ENCODE data around the gene ATG13.

ATG13 gene

DNA sequence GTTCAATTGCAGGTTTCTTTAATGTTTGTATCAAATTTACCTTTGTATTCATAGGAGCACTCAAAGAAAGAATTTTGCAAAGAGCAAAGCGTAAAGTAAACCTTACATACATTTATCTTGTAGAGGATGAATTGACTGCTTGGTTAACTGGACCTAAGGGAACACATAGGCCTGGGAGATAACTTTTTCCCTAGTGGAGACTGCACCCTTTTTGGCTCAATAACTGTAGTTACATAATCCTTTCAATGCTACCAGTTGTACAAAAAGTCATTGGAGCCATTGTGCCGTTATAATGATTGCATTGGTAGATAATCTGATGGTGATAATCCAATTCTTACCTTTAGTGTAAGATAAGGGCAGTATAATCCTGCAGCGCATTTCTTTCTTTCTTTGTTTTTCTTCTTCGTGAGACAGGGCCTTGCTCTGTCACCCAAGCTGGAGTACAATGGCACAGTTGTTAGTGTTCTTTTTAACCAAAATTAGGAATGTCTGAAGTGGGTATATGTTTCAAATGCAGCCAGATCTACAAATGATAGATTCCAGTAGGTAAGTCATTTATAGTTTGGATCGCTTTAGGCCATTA is 18.3 kb downstream of the ATG13 start:
- no peak for FAIRE-seq
- no peak for DNase-seq (ENCODE audit: insufficient read length, low spot score)

DNA sequence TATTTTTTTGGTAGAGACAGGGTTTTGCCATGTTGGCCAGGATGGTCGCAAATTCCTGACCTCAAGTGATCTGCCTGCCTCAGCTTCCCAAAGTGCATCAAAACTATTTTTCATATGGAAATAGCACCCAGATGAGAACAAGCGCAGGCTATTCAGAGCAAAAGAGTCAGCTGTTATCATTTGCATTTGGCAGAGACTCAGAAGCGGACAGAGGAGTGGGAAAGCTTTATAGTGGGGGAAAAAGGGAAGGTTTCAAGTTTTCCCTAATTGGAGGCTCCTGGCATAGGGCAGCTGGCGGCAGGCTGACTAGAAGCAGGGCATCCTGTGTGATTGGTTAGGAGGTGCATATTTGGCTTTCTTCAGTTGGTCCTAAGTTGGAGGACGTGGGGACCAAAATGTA is 20.2 kb downstream of the ATG13 start:
- TF ChIP-seq, protein P1, sequence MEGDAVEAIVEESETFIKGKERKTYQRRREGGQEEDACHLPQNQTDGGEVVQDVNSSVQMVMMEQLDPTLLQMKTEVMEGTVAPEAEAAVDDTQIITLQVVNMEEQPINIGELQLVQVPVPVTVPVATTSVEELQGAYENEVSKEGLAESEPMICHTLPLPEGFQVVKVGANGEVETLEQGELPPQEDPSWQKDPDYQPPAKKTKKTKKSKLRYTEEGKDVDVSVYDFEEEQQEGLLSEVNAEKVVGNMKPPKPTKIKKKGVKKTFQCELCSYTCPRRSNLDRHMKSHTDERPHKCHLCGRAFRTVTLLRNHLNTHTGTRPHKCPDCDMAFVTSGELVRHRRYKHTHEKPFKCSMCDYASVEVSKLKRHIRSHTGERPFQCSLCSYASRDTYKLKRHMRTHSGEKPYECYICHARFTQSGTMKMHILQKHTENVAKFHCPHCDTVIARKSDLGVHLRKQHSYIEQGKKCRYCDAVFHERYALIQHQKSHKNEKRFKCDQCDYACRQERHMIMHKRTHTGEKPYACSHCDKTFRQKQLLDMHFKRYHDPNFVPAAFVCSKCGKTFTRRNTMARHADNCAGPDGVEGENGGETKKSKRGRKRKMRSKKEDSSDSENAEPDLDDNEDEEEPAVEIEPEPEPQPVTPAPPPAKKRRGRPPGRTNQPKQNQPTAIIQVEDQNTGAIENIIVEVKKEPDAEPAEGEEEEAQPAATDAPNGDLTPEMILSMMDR (IDR thresholded peaks at IDR 0.05; ENCODE audit: insufficient read depth, missing control alignments) = no peak
- no peak for FAIRE-seq

More for the DNA sequence above, 18.3 kb downstream of the ATG13 start:
- TF ChIP-seq, protein P1 (IDR thresholded peaks at IDR 0.05; ENCODE audit: insufficient read depth, missing control alignments) = no peak

GRCh38 chr11:46639197-46639839 is 22.0 kb downstream of the ATG13 start:
- DNase-seq (ENCODE audit: insufficient read length, low spot score) = no peak
- TF ChIP-seq, protein P1 (IDR thresholded peaks at IDR 0.05; ENCODE audit: insufficient read depth, missing control alignments) = no peak
- no peak for FAIRE-seq

More for the DNA sequence above, 20.2 kb downstream of the ATG13 start:
- no peak for DNase-seq (ENCODE audit: insufficient read length, low spot score)

DNA sequence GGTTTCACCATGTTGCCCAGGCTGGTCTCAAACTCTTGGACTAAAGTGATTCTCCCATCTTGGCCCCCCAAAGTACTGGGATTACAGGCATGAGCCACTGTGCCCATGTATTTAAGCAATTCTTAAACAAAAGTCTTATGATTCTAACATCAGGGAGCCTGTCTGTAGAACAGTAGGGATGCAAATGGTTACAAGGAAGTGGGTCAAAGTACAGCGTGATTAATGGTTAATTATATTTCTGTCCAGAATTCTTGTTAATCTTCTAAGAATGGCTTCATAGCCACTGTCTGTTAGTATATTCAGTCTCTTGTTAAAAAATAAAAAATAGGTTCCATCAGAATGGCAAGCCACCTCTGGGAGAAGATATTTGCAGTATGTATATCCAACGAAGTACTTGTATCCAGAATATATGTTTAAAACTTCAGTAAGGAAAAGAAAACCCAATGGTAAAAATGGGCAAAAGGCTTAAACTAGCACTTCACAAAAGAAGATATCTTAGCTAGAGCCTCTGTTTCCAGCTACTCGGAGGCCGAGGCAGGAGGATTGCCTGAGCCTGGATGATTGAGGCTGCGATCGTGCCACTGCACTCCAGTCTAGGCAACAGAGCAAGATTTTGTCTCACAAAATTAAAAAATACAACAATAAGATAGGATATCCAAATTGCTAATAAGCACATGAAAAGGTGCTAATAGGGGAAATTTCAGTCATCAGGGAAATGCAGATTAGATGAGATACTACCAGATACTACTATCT is 22.9 kb downstream of the ATG13 start:
- TF ChIP-seq, protein P1 (IDR thresholded peaks at IDR 0.05; ENCODE audit: insufficient read depth, missing control alignments) = no peak
- DNase-seq (ENCODE audit: insufficient read length, low spot score) (no peak), FAIRE-seq (no peak)

- DNase-seq (ENCODE audit: insufficient read length, low spot score) = no peak
- FAIRE-seq = no peak
- TF ChIP-seq, protein P1 (IDR thresholded peaks at IDR 0.05; ENCODE audit: insufficient read depth, missing control alignments) = no peak
Measured at GRCh38 chr11:46641639-46642038, 24.3 kb downstream of the ATG13 start.

- no peak for DNase-seq (ENCODE audit: insufficient read length, low spot score)
- FAIRE-seq = no peak
- TF ChIP-seq, protein P1 (IDR thresholded peaks at IDR 0.05; ENCODE audit: insufficient read depth, missing control alignments) = no peak
Measured at GRCh38 chr11:46642627-46643335, 25.4 kb downstream of the ATG13 start.

Data from D721Med (cell line).